ENCODE measurements around the gene ISG20.

ISG20 gene

DNA sequence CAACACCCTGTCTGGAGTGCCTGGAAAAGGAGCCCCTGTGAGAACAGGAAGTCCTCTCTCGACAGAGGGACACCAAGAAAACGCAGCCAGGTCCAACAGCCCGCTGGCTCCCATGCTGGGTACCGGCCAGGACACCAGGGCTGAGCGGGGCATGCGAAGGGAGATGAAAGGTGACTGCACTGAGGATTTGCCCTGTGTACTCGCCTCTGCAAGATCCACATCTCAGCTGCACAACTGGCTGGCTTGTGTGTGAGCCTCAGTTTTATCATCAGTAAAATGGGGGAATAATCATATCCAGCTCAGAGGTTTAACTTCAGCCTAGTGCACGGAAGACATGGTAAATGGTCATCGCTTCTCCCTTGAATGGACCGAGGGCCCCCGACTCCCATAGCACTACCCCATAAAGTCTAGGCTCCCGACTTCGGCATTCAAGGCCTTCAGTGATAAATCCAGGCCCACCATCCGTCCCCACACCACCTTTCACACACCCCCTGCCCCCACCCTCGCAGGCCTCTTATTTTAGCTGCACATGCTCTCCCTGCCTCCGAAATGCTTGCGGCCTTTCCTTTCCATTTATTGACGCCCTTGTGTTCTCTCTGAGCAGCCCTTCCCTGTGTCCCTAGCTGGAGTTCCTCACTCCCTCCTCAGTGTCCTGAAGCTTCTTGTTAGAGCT lies 15.8 kb downstream of the ISG20 start:
- DNase-seq (ENCODE audit: low read depth), result no peak

DNA sequence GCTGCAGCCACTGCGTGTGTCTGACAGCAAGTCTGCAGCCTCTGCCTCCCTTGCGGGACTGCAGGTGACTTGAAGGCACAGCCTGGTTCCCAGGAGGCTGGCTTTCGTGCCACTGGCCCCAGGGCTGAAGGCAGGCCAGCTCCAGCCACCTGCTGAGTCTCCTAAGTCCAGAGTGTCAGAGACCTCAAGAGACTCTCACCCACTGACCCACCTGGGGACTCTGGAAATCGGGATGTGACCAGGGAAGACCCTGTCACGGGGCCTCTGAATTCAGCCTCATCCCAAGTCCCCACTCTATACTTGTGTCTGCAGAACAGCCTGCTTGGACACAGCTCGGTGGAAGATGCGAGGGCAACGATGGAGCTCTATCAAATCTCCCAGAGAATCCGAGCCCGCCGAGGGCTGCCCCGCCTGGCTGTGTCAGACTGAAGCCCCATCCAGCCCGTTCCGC lies 16.3 kb downstream of the ISG20 start:
- no peak for DNase-seq (ENCODE audit: low read depth)

DNA sequence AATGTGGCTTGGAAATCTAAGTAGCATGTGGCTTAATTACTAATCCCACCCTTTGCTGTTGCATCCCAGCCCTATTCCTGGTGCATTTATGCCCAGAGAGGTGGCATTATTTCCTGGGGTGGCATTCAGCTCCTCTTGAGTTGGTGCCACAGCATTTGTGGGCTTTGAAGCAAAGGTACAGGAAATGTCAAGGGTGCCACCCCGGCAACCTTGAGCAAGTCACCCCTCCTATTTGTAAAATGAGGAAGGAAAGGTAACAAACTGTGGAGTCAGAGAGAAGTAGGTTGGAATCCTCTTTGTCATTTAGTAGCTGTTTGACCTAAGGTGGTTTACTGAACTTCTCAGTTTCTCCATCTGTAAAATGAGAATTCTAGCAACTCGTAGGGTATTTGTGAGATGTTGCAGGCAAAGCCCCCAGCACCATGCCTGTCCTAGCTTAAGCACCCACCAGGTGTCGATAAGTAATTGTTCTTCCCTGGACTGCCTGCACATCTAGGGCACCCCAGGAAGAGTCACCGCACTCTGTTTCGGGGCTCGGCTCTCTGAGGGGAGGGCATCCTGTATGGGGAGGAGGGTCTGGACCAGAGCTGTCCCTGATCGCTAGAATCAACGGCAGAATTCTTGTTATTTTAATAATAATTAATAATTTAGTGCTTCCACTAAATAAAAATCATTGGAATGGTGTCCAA lies 17.1 kb downstream of the ISG20 start:
- no peak for DNase-seq (ENCODE audit: low read depth)

GRCh38 chr15:88656760-88657221 lies 18.0 kb downstream of the ISG20 start:
- DNase-seq (ENCODE audit: low read depth), result no peak

DNA sequence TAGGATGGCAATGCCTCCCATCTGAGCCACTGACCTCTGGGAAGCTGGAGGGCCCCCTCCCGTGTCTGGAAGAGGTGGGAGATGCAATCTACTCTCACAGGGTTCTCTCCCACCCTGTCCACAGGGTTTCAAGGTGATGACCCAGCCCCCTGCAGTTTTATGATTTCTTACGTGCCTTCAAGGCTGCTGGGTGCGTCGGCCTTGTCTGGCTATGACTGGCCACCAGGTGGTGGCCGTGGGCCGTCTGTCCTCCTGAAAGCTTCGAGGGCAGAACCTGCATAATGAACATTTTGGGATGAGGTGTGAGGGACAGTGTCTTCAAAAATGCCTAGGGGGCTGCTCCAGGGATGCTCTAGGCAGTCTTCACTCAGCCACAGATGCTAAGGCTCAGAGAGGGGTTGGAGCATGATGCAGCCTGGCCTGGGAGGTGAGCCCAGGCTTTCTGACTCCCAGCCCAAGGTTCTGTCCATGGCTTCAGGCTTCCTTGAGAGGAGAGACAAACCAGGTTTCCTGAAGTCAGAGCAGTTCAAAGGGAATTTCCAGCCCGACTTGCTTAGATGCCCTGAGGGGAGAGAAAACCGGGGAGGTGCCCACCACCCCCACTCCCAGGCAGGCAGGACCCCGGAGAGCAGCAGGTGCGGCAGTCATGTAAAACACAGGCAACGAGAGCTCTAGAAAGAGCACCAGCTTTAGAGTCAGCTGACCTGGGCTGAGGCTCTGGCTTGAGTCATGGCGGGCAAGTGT lies 18.7 kb downstream of the ISG20 start:
- DNase-seq (ENCODE audit: low read depth), result no peak

DNA sequence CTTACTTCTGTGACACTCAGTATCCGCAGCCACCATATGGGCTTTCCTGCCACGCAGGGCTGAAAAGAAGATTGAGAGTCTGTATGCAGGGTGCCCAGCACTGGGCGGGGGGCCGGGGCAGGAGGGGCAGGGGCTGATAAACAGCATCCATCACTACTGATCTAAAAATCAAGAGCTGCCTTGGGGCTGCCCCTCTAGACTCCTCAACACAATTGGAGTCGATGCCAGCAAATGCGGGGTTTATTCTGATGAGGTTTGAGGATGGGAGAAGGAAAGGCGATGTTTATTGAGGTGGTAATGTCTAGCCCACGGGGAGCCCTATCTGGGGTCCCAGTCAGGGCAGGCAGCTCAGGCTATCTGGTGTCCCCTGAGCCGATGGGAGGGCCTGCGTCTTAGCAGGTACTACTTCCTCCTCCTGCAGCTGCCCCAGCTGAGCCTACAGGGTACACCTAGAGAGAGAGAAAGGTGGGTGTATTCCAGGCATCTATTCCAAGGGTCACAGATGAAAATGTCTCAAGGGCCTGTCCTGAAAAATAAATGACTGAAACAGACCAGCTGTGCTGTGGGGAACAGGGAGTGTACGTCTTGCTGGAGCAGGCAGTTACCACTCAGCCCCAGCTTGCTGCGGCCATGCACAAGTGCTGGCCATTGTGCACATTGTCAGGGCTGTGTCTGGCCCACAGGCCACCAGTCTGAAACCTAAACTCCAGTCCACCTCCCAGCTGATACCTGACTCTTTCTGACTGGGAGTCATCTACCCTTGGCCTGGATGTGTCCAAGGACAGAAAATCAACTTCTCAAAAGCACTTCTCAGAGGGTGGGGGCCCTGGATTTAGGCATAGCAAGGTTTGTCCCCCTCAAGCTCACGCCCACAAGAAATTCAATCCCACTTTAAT lies 19.5 kb downstream of the ISG20 start:
- DNase-seq (ENCODE audit: low read depth), result no peak

GRCh38 chr15:88658972-88659931 lies 20.4 kb downstream of the ISG20 start:
- no peak for DNase-seq (ENCODE audit: low read depth)

DNA sequence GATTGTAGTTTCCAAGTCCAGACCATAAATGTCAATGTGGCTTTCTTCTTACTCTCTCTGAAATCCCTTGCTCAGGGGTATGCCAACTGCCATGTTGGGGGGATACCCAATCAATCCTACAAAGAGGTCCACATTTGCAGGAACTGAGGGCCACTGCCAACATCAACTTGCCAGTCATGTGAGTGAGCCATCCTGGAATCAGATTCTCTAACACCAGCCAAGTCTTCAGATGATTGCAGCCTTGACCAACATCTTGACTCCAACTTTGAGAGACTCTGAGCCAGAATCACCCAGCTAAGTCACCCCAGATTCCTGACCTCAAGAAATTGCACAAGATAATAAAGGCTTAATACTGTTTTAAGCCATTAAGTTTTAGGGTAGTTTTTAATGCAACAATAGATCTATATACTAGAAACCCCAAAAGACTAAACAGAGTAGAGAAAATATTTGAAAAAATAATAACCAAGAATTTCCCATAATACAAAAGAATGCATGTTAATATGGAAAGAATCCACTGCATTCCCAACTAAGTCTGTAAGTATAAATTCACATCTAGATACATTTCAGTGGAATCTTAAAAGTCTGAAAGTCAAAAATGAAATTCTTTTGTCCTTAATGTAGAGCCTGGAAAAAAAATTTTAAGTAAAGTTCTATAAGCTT lies 22.4 kb downstream of the ISG20 start:
- no peak for DNase-seq (ENCODE audit: low read depth)

DNA sequence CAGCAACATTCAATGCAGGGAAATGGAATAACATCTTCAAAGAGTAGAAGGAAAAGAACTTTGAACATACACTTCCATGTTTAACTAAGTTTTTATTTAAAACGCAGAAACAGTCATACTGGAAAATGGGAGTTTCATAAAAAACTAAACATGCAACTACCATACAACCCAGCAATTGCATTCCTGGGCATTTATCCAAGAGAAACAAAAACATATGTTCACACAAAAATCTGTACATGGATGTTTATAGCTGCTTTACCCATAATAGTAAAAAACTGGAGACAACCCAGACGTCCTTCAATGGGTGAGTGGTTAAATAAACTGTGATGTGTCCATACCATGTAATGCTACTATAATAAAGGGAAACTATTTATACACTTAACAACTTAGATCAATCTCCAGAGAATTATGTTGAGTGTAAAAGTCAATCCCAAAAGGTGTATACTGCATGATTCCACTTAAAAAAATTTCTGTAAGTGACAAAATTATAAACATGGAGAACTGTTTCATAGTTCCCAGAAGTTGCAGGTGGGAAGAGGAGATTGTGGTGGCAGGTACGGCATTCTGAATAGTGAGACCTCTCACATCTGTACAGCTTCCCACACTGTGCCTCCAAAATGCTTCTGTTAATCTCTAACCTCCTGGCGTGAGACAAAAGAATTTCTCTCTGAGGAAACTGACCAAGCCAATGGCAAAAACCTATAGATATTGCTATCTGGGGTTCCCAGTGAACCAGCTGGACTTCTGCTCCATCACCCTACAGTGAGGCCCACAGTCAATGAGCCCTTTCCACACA lies 23.1 kb downstream of the ISG20 start:
- no peak for DNase-seq (ENCODE audit: low read depth)

DNA sequence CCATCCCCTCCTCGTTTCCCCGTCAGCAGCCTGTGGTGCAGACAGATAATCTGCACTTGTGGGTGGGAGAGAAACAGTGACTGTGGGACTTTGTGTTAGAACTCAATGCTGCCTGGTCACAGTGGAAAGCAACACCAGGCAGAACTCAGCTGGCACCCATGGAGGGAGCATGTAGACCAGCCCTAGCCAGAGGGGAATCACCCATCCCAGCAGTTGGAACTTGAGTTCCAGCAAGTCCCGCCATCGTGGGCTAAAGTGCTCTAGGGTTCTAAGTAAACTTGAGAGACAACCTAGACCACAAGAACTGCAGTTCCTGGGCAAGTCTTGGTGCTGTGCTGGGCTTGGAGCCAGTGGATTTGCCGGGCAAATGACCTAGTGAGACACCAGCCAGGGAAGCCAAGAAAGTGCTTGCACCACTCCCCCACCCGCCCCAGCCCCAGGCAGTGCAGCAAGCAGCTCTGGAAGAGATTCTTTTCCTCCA lies 24.4 kb downstream of the ISG20 start:
- DNase-seq (ENCODE audit: low read depth), result no peak

DNA sequence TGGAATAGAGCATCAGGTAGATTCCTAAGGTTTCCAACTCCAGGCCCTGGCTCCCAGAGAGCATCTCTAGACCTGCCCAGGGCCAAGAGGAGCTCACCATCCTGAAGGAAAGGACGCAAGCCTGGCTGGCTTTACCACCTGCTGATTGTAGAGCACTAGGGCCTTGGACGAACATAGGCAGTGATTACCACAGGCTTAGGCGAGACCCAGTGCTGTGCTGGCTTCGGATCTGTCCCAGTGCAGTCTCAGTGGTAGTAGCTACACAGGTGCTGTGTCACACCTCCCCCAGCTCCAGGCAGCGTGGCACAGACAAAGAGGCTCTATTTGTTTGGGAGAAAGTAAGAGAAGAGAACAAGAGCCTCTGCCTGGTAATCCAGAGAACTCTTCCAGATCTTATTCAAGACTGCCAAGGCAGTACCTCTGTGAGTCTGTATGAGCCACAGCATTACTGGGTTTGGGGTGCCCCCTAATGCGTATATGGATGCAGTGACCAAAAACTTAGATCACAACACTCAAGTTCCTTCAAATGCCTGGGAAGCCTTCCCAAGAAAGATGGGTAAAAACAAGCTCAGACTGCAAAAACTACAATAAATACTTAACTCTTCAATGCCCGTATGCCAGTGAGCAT lies 25.4 kb downstream of the ISG20 start:
- DNase-seq (ENCODE audit: low read depth), result no peak

- DNase-seq (ENCODE audit: low read depth), result no peak
Observed at GRCh38 chr15:88674661-88675060, 35.8 kb downstream of the ISG20 start.

GRCh38 chr15:88678755-88679154 lies 39.9 kb downstream of the ISG20 start:
- no peak for DNase-seq (ENCODE audit: low read depth)

GRCh38 chr15:88680241-88681001 lies 41.6 kb downstream of the ISG20 start:
- no peak for DNase-seq (ENCODE audit: low read depth)

- DNase-seq (ENCODE audit: low read depth), result no peak
Observed at GRCh38 chr15:88681610-88682221, 42.9 kb downstream of the ISG20 start.

GRCh38 chr15:88684345-88684744 lies 45.5 kb downstream of the ISG20 start:
- DNase-seq (ENCODE audit: low read depth), result no peak

DNA sequence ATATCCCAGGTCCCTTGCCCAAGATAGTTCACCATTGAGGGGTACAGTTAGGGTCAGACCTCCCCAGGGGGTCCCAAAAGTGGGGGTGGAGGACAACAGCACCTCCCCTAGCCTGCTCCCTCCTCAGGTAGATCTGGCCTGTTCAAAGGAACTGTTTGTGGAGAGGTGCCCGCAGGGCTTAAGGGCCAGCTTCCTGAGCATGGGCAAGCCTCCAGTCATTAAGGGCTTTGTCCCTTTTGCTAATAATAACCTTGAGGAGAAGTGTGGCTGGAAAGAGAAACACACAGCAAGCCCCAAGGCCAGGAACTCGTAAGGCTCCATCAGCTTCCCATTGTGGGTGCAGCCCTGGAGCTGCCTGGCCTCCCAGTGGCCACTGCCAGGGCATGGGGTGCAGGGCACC lies 47.4 kb downstream of the ISG20 start:
- DNase-seq (ENCODE audit: low read depth), result no peak
